ENCODE results near the gene ZBTB32.

Gene ZBTB32

GRCh38 chr19:35713506-35713850, 9.1 kb downstream of the ZBTB32 start:
- Histone ChIP-seq H2BK12ac (ENCODE audit: low read length in 2 of 2) (no peak overlapping the region), H3K4me3 (ENCODE audit: insufficient read depth in 1 of 2, low read depth in 1 of 2, low read length in 2 of 2) (no peak overlapping the region), H3K4me2 (ENCODE audit: low read length, poor library complexity, severe bottlenecking) (no peak overlapping the region), H3K79me1 (replicated peaks; ENCODE audit: low read length, poor library complexity, severe bottlenecking) (peaks cover 14% of the 10 kb centered on the region), H3K4me1 (ENCODE audit: control insufficient read depth, insufficient read depth, low read depth, low read length) (peaks cover 12% of the 10 kb centered on the region), H3K9me3 (ENCODE audit: control insufficient read depth, low read length) (no peaks in the 10 kb centered on the region), H3K27ac (ENCODE audit: low read length, poor library complexity, severe bottlenecking) (no peak overlapping the region), H3K18ac (ENCODE audit: low read depth in 1 of 2, low read length in 2 of 2) (no peak overlapping the region), H3K14ac (ENCODE audit: low read length in 2 of 2) (no peak overlapping the region), H2AFZ (ENCODE audit: low read depth, low read length) (no peak overlapping the region), H3K36me3 (ENCODE audit: control insufficient read depth in 1 of 2, insufficient read depth in 2 of 2, low read depth in 1 of 2, low read length in 2 of 2) (no peaks in the 10 kb centered on the region), H2BK15ac (ENCODE audit: low read depth, poor library complexity, severe bottlenecking) (no peak overlapping the region), H3K27me3 (ENCODE audit: control insufficient read depth in 1 of 2, insufficient read depth in 1 of 2, low read length in 2 of 2) (peaks cover 0 to 30% of the 10 kb centered on the region in 2 experiments), H2BK120ac (ENCODE audit: low read depth, low read length) (no peak overlapping the region), H4K91ac (ENCODE audit: low read length) (no peak overlapping the region), H3K4ac (ENCODE audit: low read depth in 1 of 2, low read length in 2 of 2) (no peak overlapping the region), H4K8ac (ENCODE audit: low read length) (no peak overlapping the region), H3K9ac (ENCODE audit: low read length) (no peak overlapping the region), H2BK5ac (ENCODE audit: low read depth, low read length, poor library complexity, severe bottlenecking) (no peak overlapping the region), H2AK5ac (ENCODE audit: low read length, severe bottlenecking) (no peak overlapping the region), H3K23ac (ENCODE audit: low read length in 2 of 2) (no peak overlapping the region)
- DNase-seq = no peak
- 53% methylated on average over 1 of the region's 2 CpGs for WGBS

GRCh38 chr19:35713904-35714495, 9.6 kb downstream of the ZBTB32 start:
- WGBS = 90% methylated on average over 12 of the region's 12 CpGs
- Histone ChIP-seq H4K8ac (ENCODE audit: low read length) (no peak overlapping the region), H3K27ac (ENCODE audit: low read length, poor library complexity, severe bottlenecking) (no peak overlapping the region), H2BK12ac (ENCODE audit: low read length in 2 of 2) (no peak overlapping the region), H3K9ac (ENCODE audit: low read length) (no peak overlapping the region), H3K18ac (ENCODE audit: low read depth in 1 of 2, low read length in 2 of 2) (no peak overlapping the region), H2BK15ac (ENCODE audit: low read depth, poor library complexity, severe bottlenecking) (no peak overlapping the region), H3K23ac (ENCODE audit: low read length in 2 of 2) (no peak overlapping the region), H3K4ac (ENCODE audit: low read depth in 1 of 2, low read length in 2 of 2) (no peak overlapping the region), H2AFZ (ENCODE audit: low read depth, low read length) (no peak overlapping the region), H4K91ac (ENCODE audit: low read length) (no peak overlapping the region), H3K4me2 (ENCODE audit: low read length, poor library complexity, severe bottlenecking) (no peak overlapping the region), H3K14ac (ENCODE audit: low read length in 2 of 2) (no peak overlapping the region), H3K36me3 (ENCODE audit: control insufficient read depth in 1 of 2, insufficient read depth in 2 of 2, low read depth in 1 of 2, low read length in 2 of 2) (no peaks in the 10 kb centered on the region), H3K9me3 (ENCODE audit: control insufficient read depth, low read length) (no peaks in the 10 kb centered on the region), H3K79me1 (replicated peaks; ENCODE audit: low read length, poor library complexity, severe bottlenecking) (peaks cover 14% of the 10 kb centered on the region), H2BK120ac (ENCODE audit: low read depth, low read length) (no peak overlapping the region), H2AK5ac (ENCODE audit: low read length, severe bottlenecking) (no peak overlapping the region), H3K4me3 (ENCODE audit: insufficient read depth in 1 of 2, low read depth in 1 of 2, low read length in 2 of 2) (no peak overlapping the region), H3K27me3 (ENCODE audit: control insufficient read depth in 1 of 2, insufficient read depth in 1 of 2, low read length in 2 of 2) (peaks cover 0 to 30% of the 10 kb centered on the region in 2 experiments), H2BK5ac (ENCODE audit: low read depth, low read length, poor library complexity, severe bottlenecking) (no peak overlapping the region), H3K4me1 (ENCODE audit: control insufficient read depth, insufficient read depth, low read depth, low read length) (peaks cover 14% of the 10 kb centered on the region)
- DNase-seq = no peak

GRCh38 chr19:35714601-35715354, 10.4 kb downstream of the ZBTB32 start:
- H3K27ac ChIP-seq (ENCODE audit: low read length, poor library complexity, severe bottlenecking) = no peak overlapping the region
- no peaks in the 10 kb centered on the region for H3K9me3 ChIP-seq (ENCODE audit: control insufficient read depth, low read length)
- WGBS = 63% methylated on average over 14 of the region's 14 CpGs
- H2AK5ac ChIP-seq (ENCODE audit: low read length, severe bottlenecking) = no peak overlapping the region
- H3K4ac ChIP-seq (ENCODE audit: low read depth in 1 of 2, low read length in 2 of 2) = no peak overlapping the region
- H3K4me3 ChIP-seq (ENCODE audit: insufficient read depth in 1 of 2, low read depth in 1 of 2, low read length in 2 of 2) = no peak overlapping the region
- H3K18ac ChIP-seq (ENCODE audit: low read depth in 1 of 2, low read length in 2 of 2) = no peak overlapping the region
- H3K79me1 ChIP-seq (replicated peaks; ENCODE audit: low read length, poor library complexity, severe bottlenecking) = peaks cover 14% of the 10 kb centered on the region
- H2BK120ac ChIP-seq (ENCODE audit: low read depth, low read length) = no peak overlapping the region
- DNase-seq = no peak
- H3K36me3 ChIP-seq (ENCODE audit: control insufficient read depth in 1 of 2, insufficient read depth in 2 of 2, low read depth in 1 of 2, low read length in 2 of 2) = peaks cover 0 to 3% of the 10 kb centered on the region in 2 experiments
- H2AFZ ChIP-seq (ENCODE audit: low read depth, low read length) = no peak overlapping the region
- no peak overlapping the region for H2BK15ac ChIP-seq (ENCODE audit: low read depth, poor library complexity, severe bottlenecking)
- H2BK12ac ChIP-seq (ENCODE audit: low read length in 2 of 2) = no peak overlapping the region
- peaks cover 0 to 30% of the 10 kb centered on the region in 2 experiments for H3K27me3 ChIP-seq (ENCODE audit: control insufficient read depth in 1 of 2, insufficient read depth in 1 of 2, low read length in 2 of 2)
- no peak overlapping the region for H3K9ac ChIP-seq (ENCODE audit: low read length)
- H3K23ac ChIP-seq (ENCODE audit: low read length in 2 of 2) = no peak overlapping the region
- H3K14ac ChIP-seq (ENCODE audit: low read length in 2 of 2) = no peak overlapping the region
- no peak overlapping the region for H4K91ac ChIP-seq (ENCODE audit: low read length)
- H3K4me2 ChIP-seq (ENCODE audit: low read length, poor library complexity, severe bottlenecking) = no peak overlapping the region
- H2BK5ac ChIP-seq (ENCODE audit: low read depth, low read length, poor library complexity, severe bottlenecking) = no peak overlapping the region
- peaks cover 22% of the 10 kb centered on the region for H3K4me1 ChIP-seq (ENCODE audit: control insufficient read depth, insufficient read depth, low read depth, low read length)
- H4K8ac ChIP-seq (ENCODE audit: low read length) = no peak overlapping the region

GRCh38 chr19:35715355-35715809, 11.0 kb downstream of the ZBTB32 start:
- Histone ChIP-seq H3K4ac (ENCODE audit: low read depth in 1 of 2, low read length in 2 of 2) (peak overlapping the region in 1 of 2 experiments; percentile 35), H2BK15ac (ENCODE audit: low read depth, poor library complexity, severe bottlenecking) (no peak overlapping the region), H4K8ac (ENCODE audit: low read length) (no peak overlapping the region), H3K9me3 (ENCODE audit: control insufficient read depth, low read length) (no peaks in the 10 kb centered on the region), H2AFZ (ENCODE audit: low read depth, low read length) (no peak overlapping the region), H3K36me3 (ENCODE audit: control insufficient read depth in 1 of 2, insufficient read depth in 2 of 2, low read depth in 1 of 2, low read length in 2 of 2) (peaks cover 4 to 9% of the 10 kb centered on the region in 2 experiments), H2BK5ac (ENCODE audit: low read depth, low read length, poor library complexity, severe bottlenecking) (no peak overlapping the region), H3K4me3 (ENCODE audit: insufficient read depth in 1 of 2, low read depth in 1 of 2, low read length in 2 of 2) (peak overlapping the region in 1 of 2 experiments; percentile 97), H4K91ac (ENCODE audit: low read length) (no peak overlapping the region), H3K4me1 (ENCODE audit: control insufficient read depth, insufficient read depth, low read depth, low read length) (peaks cover 23% of the 10 kb centered on the region), H2BK120ac (ENCODE audit: low read depth, low read length) (no peak overlapping the region), H3K23ac (ENCODE audit: low read length in 2 of 2) (no peak overlapping the region), H3K18ac (ENCODE audit: low read depth in 1 of 2, low read length in 2 of 2) (no peak overlapping the region), H3K79me1 (replicated peaks; ENCODE audit: low read length, poor library complexity, severe bottlenecking) (peaks cover 17% of the 10 kb centered on the region), H2AK5ac (ENCODE audit: low read length, severe bottlenecking) (no peak overlapping the region), H3K4me2 (ENCODE audit: low read length, poor library complexity, severe bottlenecking) (no peak overlapping the region), H3K27me3 (ENCODE audit: control insufficient read depth in 1 of 2, insufficient read depth in 1 of 2, low read length in 2 of 2) (peaks cover 0 to 27% of the 10 kb centered on the region in 2 experiments), H3K14ac (ENCODE audit: low read length in 2 of 2) (no peak overlapping the region), H3K27ac (ENCODE audit: low read length, poor library complexity, severe bottlenecking) (no peak overlapping the region), H2BK12ac (ENCODE audit: low read length in 2 of 2) (no peak overlapping the region), H3K9ac (ENCODE audit: low read length) (peak overlapping the region; percentile 87)
- 89% methylated on average over 7 of the region's 7 CpGs for WGBS
- no peak for DNase-seq

Measured in mesenchymal stem cell (in vitro differentiated cells and primary cell).